ENCODE data around the gene CNN2. TPM values are rescaled to one million over a fixed set of nuclear protein-coding genes. Genes with fewer than 3 reads are reported as not detected.

The CNN2 gene
- total RNA-seq, 3 donors from 2014 or later (not counting 1 experiment from before 2014, with no cell fraction given), result 163 to 276 (median 179) TPM

DNA sequence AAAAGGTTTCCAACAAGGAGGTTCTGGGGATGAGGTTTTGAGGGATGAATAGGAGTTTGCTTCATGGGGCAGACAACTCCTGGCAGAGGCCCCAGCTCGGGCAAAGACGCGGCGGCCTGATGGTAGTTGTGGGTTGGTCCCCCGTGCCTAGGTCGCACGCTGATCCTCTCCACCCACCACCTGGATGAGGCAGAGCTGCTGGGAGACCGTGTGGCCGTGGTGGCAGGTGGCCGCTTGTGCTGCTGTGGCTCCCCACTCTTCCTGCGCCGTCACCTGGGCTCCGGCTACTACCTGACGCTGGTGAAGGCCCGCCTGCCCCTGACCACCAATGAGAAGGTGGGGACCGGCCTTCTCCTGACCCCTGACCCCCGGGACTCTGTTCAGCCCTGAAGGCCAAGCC is 25.4 kb downstream of the CNN2 start:
- Histone ChIP-seq H3K4me1 (ENCODE audit: control insufficient read depth, insufficient read depth, low read length) (peaks cover 3% of the 10 kb centered on the region), H3K27me3 (ENCODE audit: control insufficient read depth, insufficient read depth, low read length) (no peaks in the 10 kb centered on the region), H3K4me3 (ENCODE audit: low read length) (no peak overlapping the region), H3K36me3 (ENCODE audit: control insufficient read depth, insufficient read depth, low read length) (peaks cover 34% of the 10 kb centered on the region), H3K9me3 (ENCODE audit: control insufficient read depth, insufficient read depth, low read length) (peaks cover 6% of the 10 kb centered on the region), H3K27ac (ENCODE audit: low read length) (no peak overlapping the region)
- no peaks in the 10 kb centered on the region for H3K27me3 Mint-ChIP-seq (ENCODE audit: low read depth in 2 of 2)
- ATAC-seq (no peak), DNase-seq (no peak)
- H3K4me3 Mint-ChIP-seq, result no peak overlapping the region
- peaks cover under 1 to 6% of the 10 kb centered on the region in 2 donors for H3K4me1 Mint-ChIP-seq
- H3K36me3 Mint-ChIP-seq, result no peaks in the 10 kb centered on the region
- WGBS (ENCODE audit: insufficient coverage), result 88% methylated on average over 17 of the region's 17 CpGs
- TF ChIP-seq, protein P1, sequence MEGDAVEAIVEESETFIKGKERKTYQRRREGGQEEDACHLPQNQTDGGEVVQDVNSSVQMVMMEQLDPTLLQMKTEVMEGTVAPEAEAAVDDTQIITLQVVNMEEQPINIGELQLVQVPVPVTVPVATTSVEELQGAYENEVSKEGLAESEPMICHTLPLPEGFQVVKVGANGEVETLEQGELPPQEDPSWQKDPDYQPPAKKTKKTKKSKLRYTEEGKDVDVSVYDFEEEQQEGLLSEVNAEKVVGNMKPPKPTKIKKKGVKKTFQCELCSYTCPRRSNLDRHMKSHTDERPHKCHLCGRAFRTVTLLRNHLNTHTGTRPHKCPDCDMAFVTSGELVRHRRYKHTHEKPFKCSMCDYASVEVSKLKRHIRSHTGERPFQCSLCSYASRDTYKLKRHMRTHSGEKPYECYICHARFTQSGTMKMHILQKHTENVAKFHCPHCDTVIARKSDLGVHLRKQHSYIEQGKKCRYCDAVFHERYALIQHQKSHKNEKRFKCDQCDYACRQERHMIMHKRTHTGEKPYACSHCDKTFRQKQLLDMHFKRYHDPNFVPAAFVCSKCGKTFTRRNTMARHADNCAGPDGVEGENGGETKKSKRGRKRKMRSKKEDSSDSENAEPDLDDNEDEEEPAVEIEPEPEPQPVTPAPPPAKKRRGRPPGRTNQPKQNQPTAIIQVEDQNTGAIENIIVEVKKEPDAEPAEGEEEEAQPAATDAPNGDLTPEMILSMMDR (IDR thresholded peaks at IDR 0.05), result no peak
- H3K27ac Mint-ChIP-seq, result no peak overlapping the region
- intact Hi-C loops (cut with micrococcal nuclease), result no loop called here
- no peaks in the 10 kb centered on the region for H3K9me3 Mint-ChIP-seq

DNA sequence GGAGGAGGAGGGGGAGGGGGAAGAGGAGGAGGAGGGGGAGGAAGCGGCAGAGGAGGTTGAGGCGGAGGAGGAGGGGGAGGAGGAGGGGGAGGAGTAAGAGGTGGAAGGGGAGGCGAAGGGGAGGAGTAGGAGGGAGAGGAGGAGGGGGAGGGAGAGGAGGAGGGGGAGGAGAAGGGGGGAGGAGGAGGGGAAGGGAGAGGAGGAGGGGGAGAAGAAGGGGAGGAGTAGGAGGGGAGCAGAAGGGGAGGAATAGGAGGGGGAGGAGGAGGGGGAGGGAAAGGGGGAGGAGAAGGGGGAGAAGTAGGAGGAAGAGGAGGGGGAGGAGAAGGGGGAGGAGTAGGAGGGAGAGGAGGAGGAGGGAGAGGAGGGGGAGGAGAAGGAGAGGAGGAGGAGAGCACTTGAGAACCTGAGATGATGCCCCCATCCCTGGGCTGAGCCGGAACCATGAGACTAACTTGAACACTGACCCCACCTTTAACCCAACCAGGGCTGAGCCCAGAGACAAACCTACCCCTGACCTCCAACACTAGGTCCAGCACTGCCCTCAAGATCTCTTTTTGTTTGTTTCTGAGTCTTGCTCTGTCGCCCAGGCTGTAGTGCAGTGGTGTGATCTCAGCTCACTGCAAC is 26.1 kb downstream of the CNN2 start:
- WGBS (ENCODE audit: insufficient coverage), result 86% methylated on average over 2 of the region's 5 CpGs
- Mint-ChIP-seq H3K9me3 (no peaks in the 10 kb centered on the region), H3K27me3 (ENCODE audit: low read depth in 2 of 2) (no peaks in the 10 kb centered on the region), H3K36me3 (no peaks in the 10 kb centered on the region), H3K4me3 (no peak overlapping the region), H3K27ac (no peak overlapping the region), H3K4me1 (peaks cover 7 to 12% of the 10 kb centered on the region in 2 donors)
- TF ChIP-seq, protein P1 (IDR thresholded peaks at IDR 0.05), result no peak
- Histone ChIP-seq H3K4me3 (ENCODE audit: low read length) (no peak overlapping the region), H3K4me1 (ENCODE audit: control insufficient read depth, insufficient read depth, low read length) (peaks cover 3% of the 10 kb centered on the region), H3K36me3 (ENCODE audit: control insufficient read depth, insufficient read depth, low read length) (peaks cover 37% of the 10 kb centered on the region), H3K27me3 (ENCODE audit: control insufficient read depth, insufficient read depth, low read length) (no peaks in the 10 kb centered on the region), H3K27ac (ENCODE audit: low read length) (no peak overlapping the region), H3K9me3 (ENCODE audit: control insufficient read depth, insufficient read depth, low read length) (peaks cover 13% of the 10 kb centered on the region)
- no peak for ATAC-seq
- intact Hi-C loops (cut with micrococcal nuclease), result no loop called here
- DNase-seq, result no peak

DNA sequence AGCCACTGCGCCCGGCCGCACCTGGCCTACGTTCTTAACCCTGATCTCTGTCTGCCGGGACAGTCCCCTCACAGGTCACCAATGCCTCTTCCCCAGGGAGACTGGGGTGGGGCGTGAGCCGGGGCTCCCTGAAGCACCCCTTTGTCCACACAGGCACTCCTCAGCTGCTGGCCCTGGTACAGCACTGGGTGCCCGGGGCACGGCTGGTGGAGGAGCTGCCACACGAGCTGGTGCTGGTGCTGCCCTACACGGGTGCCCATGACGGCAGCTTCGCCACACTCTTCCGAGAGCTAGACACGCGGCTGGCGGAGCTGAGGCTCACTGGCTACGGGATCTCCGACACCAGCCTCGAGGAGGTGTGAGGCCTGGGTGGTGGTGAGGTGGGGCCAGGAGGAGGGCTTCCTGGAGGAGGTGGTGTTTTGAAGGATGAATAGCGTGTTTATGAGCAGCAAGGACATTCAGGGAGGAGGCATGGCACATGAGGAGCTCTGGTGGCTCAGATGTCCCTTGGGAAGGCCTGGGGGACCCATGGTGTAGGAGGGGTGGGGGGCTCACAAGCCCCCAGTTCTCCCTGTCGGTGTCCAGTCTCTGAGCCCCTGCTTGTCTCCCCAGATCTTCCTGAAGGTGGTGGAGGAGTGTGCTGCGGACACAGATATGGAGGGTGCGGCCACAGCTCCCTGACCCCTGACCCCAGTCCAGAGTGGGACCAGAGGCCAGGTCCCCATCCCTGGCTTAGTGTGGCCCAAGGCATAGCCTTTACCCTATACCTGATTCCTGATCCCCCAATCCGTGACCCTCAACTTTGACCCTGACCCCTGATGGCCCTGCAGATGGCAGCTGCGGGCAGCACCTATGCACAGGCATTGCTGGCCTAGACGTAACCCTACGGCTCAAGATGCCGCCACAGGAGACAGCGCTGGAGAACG is 27.0 kb downstream of the CNN2 start:
- Histone ChIP-seq H3K27ac (ENCODE audit: low read length) (no peak overlapping the region), H3K4me1 (ENCODE audit: control insufficient read depth, insufficient read depth, low read length) (peaks cover 8% of the 10 kb centered on the region), H3K36me3 (ENCODE audit: control insufficient read depth, insufficient read depth, low read length) (peaks cover 39% of the 10 kb centered on the region), H3K27me3 (ENCODE audit: control insufficient read depth, insufficient read depth, low read length) (no peaks in the 10 kb centered on the region), H3K4me3 (ENCODE audit: low read length) (no peak overlapping the region), H3K9me3 (ENCODE audit: control insufficient read depth, insufficient read depth, low read length) (peaks cover 23% of the 10 kb centered on the region)
- intact Hi-C loops (cut with micrococcal nuclease), result no loop called here
- DNase-seq, result no peak
- Mint-ChIP-seq H3K27ac (no peak overlapping the region), H3K36me3 (no peaks in the 10 kb centered on the region), H3K9me3 (no peaks in the 10 kb centered on the region), H3K4me1 (peaks cover 14 to 17% of the 10 kb centered on the region in 2 donors), H3K4me3 (no peak overlapping the region), H3K27me3 (ENCODE audit: low read depth in 2 of 2) (no peaks in the 10 kb centered on the region)
- 95% methylated on average over 31 of the region's 31 CpGs for WGBS (ENCODE audit: insufficient coverage)
- TF ChIP-seq, protein P1 (IDR thresholded peaks at IDR 0.05), result no peak
- ATAC-seq, result no peak

Data from natural killer cell (primary cell).